Trophoblast cell (in vitro differentiated cells and primary cell): ENCODE data around the gene BAZ1A.
A peak's percentile ranks its signal among the peaks of the same experiment; 100 is the strongest.

Experiments used
- DNase-seq, 2 donors: peaks; one replicate each; pipeline ENCODE4 v3.0.0-alpha.2; 2016
- H2AFZ ChIP-seq: 2 replicates; pipeline ENCODE4 v1.6.1; 2013; ENCODE audit warnings: low read length, moderate library complexity, mild to moderate bottlenecking; ENCODE audit not compliant: insufficient read depth, poor library complexity
- H2AK5ac ChIP-seq: 2 replicates; pipeline ENCODE4 v1.6.1; 2013; ENCODE audit warnings: mild to moderate bottlenecking, low read length
- H2BK120ac ChIP-seq: 2 replicates; pipeline ENCODE4 v1.6.1; 2013; ENCODE audit warnings: low read length, mild to moderate bottlenecking, moderate library complexity; ENCODE audit not compliant: insufficient read depth, poor library complexity
- H2BK12ac ChIP-seq: 2 replicates; pipeline ENCODE4 v1.6.1; 2013; ENCODE audit warnings: mild to moderate bottlenecking, low read length, moderate library complexity
- H2BK5ac ChIP-seq: 2 replicates; pipeline ENCODE4 v1.6.1; 2013; ENCODE audit warnings: low read length, low read depth, moderate library complexity, mild to moderate bottlenecking; ENCODE audit not compliant: poor library complexity
- H3K14ac ChIP-seq: 2 replicates; pipeline ENCODE4 v1.6.1; 2013; ENCODE audit warnings: mild to moderate bottlenecking, low read length
- H3K18ac ChIP-seq: 2 replicates; pipeline ENCODE4 v1.6.1; 2013; ENCODE audit warnings: mild to moderate bottlenecking, low read length
- H3K23ac ChIP-seq: 2 replicates; pipeline ENCODE4 v1.6.1; 2013; ENCODE audit warnings: low read length
- H3K27ac ChIP-seq: 2 replicates; pipeline ENCODE4 v1.5.1; 2013; ENCODE audit warnings: low read depth, mild to moderate bottlenecking, inconsistent platforms, low read length, moderate library complexity
- H3K27me3 ChIP-seq: 2 replicates; pipeline ENCODE4 v1.6.1; 2013; ENCODE audit warnings: inconsistent platforms, mild to moderate bottlenecking, low read length, moderate library complexity; ENCODE audit not compliant: insufficient read depth
- H3K36me3 ChIP-seq, 2 experiments: 1 replicate in 1 of 2; 2 replicates in 1 of 2; pipeline ENCODE4 v1.6.1; 2013; ENCODE audit warnings: low read length in 2 of 2, mild to moderate bottlenecking in 2 of 2, moderate library complexity in 1 of 2; ENCODE audit not compliant: insufficient read depth in 2 of 2, control insufficient read depth in 1 of 2
- H3K4ac ChIP-seq: 2 replicates; pipeline ENCODE4 v1.6.1; 2013; ENCODE audit warnings: low read depth, mild to moderate bottlenecking, low read length, moderate library complexity
- H3K4me1 ChIP-seq, 2 experiments: 1 replicate in 1 of 2; 2 replicates in 1 of 2; pipeline ENCODE4 v1.6.1; 2013; ENCODE audit warnings: low read length in 2 of 2, mild to moderate bottlenecking in 2 of 2, moderate library complexity in 1 of 2; ENCODE audit not compliant: insufficient read depth in 2 of 2, control insufficient read depth in 1 of 2
- H3K4me2 ChIP-seq: 2 replicates; pipeline ENCODE4 v1.6.1; 2013; ENCODE audit warnings: inconsistent platforms, mild to moderate bottlenecking, low read length, moderate library complexity
- H3K4me3 ChIP-seq: 2 replicates; pipeline ENCODE4 v1.5.1; 2013; ENCODE audit warnings: mild to moderate bottlenecking, low read depth, low read length, inconsistent platforms
- H3K79me1 ChIP-seq: one replicate; pipeline ENCODE4 v1.6.1; 2013; ENCODE audit warnings: low read length
- H3K79me2 ChIP-seq: 2 replicates; pipeline ENCODE4 v1.6.1; 2013; ENCODE audit warnings: low read length, mild to moderate bottlenecking; ENCODE audit not compliant: control insufficient read depth, insufficient read depth, poor library complexity
- H3K9ac ChIP-seq: 2 replicates; pipeline ENCODE4 v1.6.1; 2013; ENCODE audit warnings: mild to moderate bottlenecking, low read length
- H3K9me3 ChIP-seq: 2 replicates; pipeline ENCODE4 v1.6.1; 2013; ENCODE audit warnings: low read depth, mild to moderate bottlenecking, control low read depth, inconsistent platforms, low read length; ENCODE audit not compliant: insufficient read depth
- H4K12ac ChIP-seq: 2 replicates; pipeline ENCODE4 v1.6.1; 2013; ENCODE audit warnings: low read depth, mild to moderate bottlenecking, low read length, moderate library complexity
- H4K8ac ChIP-seq: 2 replicates; pipeline ENCODE4 v1.6.1; 2013; ENCODE audit warnings: low read depth, mild to moderate bottlenecking, low read length, moderate library complexity
- H4K91ac ChIP-seq: one replicate; pipeline ENCODE4 v1.6.1; 2013; ENCODE audit warnings: low read depth, mild to moderate bottlenecking, low read length, moderate library complexity
- WGBS: extraction: QIAGEN DNeasy Blood & Tissue Kit; methylation state at CpG from one replicate; pipeline ENCODE4 v1.1.7; 2013; ENCODE audit warnings: missing lambda C conversion rate; ENCODE audit not compliant: insufficient read length, insufficient coverage; ENCODE audit errors: extremely low coverage; 5-methylcytosine and 5-hydroxymethylcytosine counted together

Gene BAZ1A

DNA sequence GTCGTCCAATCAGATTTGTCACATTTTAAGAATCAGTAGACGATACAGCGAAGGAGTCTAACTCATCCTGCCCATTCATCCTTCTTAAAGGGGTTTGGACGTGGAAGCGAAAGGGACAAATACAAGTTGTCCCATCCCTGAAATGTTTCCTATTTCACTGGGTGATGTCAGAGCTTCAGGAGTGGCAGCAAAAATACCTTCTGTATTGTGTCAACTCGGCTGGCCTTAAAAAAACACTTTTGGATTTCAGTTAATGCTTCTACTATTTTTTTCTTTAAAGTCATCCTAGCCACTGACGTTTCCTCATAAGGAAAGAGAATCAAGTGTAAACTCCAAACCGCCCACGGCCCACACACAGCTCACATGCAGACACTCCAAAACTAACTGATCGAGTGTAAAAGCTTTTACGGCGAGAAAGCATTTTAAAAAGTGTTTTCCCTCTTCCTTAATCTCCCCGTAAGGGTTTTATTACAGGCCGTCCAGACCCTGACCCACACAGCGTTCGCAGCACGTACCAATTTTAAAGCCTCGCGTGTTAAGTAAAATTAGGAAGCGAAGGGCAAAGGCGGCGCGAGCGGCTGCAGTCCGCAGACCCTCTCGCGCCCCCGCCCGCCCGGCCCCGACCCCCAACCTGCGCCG, 161.4 kb downstream of the BAZ1A start:
- Histone ChIP-seq H2AFZ (peak overlapping the region; percentile 99), H4K12ac (peak overlapping the region; percentile 70), H3K36me3 (peaks cover 0 to 4% of the 10 kb centered on the region in 2 experiments), H3K23ac (no peak overlapping the region), H2AK5ac (peak overlapping the region; percentile 69), H3K9ac (peak overlapping the region; percentile 79), H3K4me2 (peak overlapping the region; percentile 78), H3K18ac (no peak overlapping the region), H2BK120ac (peak overlapping the region; percentile 98), H3K79me1 (peaks cover 9% of the 10 kb centered on the region), H3K27me3 (no peaks in the 10 kb centered on the region), H4K91ac (peak overlapping the region; percentile 97), H2BK12ac (peak overlapping the region; percentile 44), H3K4ac (peak overlapping the region; percentile 99), H3K14ac (peak overlapping the region; percentile 98), H3K79me2 (peaks cover 7% of the 10 kb centered on the region), H3K9me3 (no peaks in the 10 kb centered on the region), H3K4me1 (no peaks in the 10 kb centered on the region), H3K4me3 (peak overlapping the region; percentile 95), H3K27ac (peak overlapping the region; percentile 52), H2BK5ac (peak overlapping the region; percentile 93), H4K8ac (peak overlapping the region; percentile 100)
- DNase-seq: peak; percentile 56 to 81
- WGBS: no CpG with 5 or more reads among the region's 33 CpGs

- no peak overlapping the region for H3K4me3 ChIP-seq
- H3K79me1 ChIP-seq: peaks cover 9% of the 10 kb centered on the region
- no peak overlapping the region for H2AK5ac ChIP-seq
- H3K79me2 ChIP-seq: peaks cover 7% of the 10 kb centered on the region
- no peaks in the 10 kb centered on the region for H3K9me3 ChIP-seq
- H3K4ac ChIP-seq: no peak overlapping the region
- H2BK5ac ChIP-seq: no peak overlapping the region
- no peak overlapping the region for H2BK120ac ChIP-seq
- no peak overlapping the region for H4K8ac ChIP-seq
- H3K4me2 ChIP-seq: peak overlapping the region; percentile 78
- H3K14ac ChIP-seq: no peak overlapping the region
- H2BK12ac ChIP-seq: no peak overlapping the region
- DNase-seq: no peak
- H3K23ac ChIP-seq: no peak overlapping the region
- H3K9ac ChIP-seq: no peak overlapping the region
- no peak overlapping the region for H4K12ac ChIP-seq
- no peaks in the 10 kb centered on the region for H3K27me3 ChIP-seq
- H2AFZ ChIP-seq: no peak overlapping the region
- H3K36me3 ChIP-seq: peaks cover 0 to 4% of the 10 kb centered on the region in 2 experiments
- no peak overlapping the region for H4K91ac ChIP-seq
- WGBS: no CpG with 5 or more reads among the region's 6 CpGs
- no peak overlapping the region for H3K18ac ChIP-seq
- no peaks in the 10 kb centered on the region for H3K4me1 ChIP-seq
- H3K27ac ChIP-seq: no peak overlapping the region
These were observed 162.0 kb downstream of the BAZ1A start for GRCh38 chr14:34713122-34713680.

- peaks cover 9% of the 10 kb centered on the region for H3K79me1 ChIP-seq
These were observed 163.1 kb downstream of the BAZ1A start for GRCh38 chr14:34711796-34712712.

GRCh38 chr14:34711169-34711568, 164.0 kb downstream of the BAZ1A start:
- no peak overlapping the region for H4K12ac ChIP-seq
- H3K23ac ChIP-seq: no peak overlapping the region
- peaks cover 7% of the 10 kb centered on the region for H3K79me2 ChIP-seq
- H3K14ac ChIP-seq: no peak overlapping the region
- H3K4me3 ChIP-seq: no peak overlapping the region
- no peaks in the 10 kb centered on the region for H3K4me1 ChIP-seq
- H2AFZ ChIP-seq: no peak overlapping the region
- no CpG with 5 or more reads among the region's 3 CpGs for WGBS
- no peak overlapping the region for H2AK5ac ChIP-seq
- no peaks in the 10 kb centered on the region for H3K27me3 ChIP-seq
- no peaks in the 10 kb centered on the region for H3K9me3 ChIP-seq
- peaks cover 0 to 4% of the 10 kb centered on the region in 2 experiments for H3K36me3 ChIP-seq
- H3K27ac ChIP-seq: no peak overlapping the region
- H3K18ac ChIP-seq: no peak overlapping the region
- no peak overlapping the region for H4K8ac ChIP-seq
- H2BK120ac ChIP-seq: no peak overlapping the region
- H2BK5ac ChIP-seq: no peak overlapping the region
- DNase-seq: peak; percentile 44 to 79
- H2BK12ac ChIP-seq: no peak overlapping the region
- H3K4ac ChIP-seq: no peak overlapping the region
- no peak overlapping the region for H3K9ac ChIP-seq
- H4K91ac ChIP-seq: no peak overlapping the region
- H3K4me2 ChIP-seq: no peak overlapping the region
- peaks cover 9% of the 10 kb centered on the region for H3K79me1 ChIP-seq

More at GRCh38 chr14:34711796-34712712, 163.1 kb downstream of the BAZ1A start:
- Histone ChIP-seq H2BK120ac (no peak overlapping the region), H3K23ac (no peak overlapping the region), H4K91ac (no peak overlapping the region), H2AFZ (no peak overlapping the region), H3K79me2 (peaks cover 7% of the 10 kb centered on the region), H2AK5ac (no peak overlapping the region), H3K4me2 (no peak overlapping the region), H3K27me3 (no peaks in the 10 kb centered on the region), H2BK12ac (no peak overlapping the region), H3K18ac (no peak overlapping the region), H3K9me3 (no peaks in the 10 kb centered on the region), H3K4ac (no peak overlapping the region), H4K12ac (no peak overlapping the region), H3K4me1 (no peaks in the 10 kb centered on the region), H3K4me3 (no peak overlapping the region), H3K36me3 (peaks cover 0 to 4% of the 10 kb centered on the region in 2 experiments), H3K9ac (no peak overlapping the region), H3K27ac (no peak overlapping the region), H4K8ac (no peak overlapping the region), H2BK5ac (no peak overlapping the region), H3K14ac (no peak overlapping the region)
- DNase-seq: no peak
- WGBS: no CpG with 5 or more reads among the region's 4 CpGs
